Esophagus mucosa (tissue), 1 donor: Measurements from ENCODE around the gene AMY2B. TPM values are rescaled to one million over a fixed set of nuclear protein-coding genes. Genes with fewer than 3 reads are reported as not detected.
"Not testable (repeated sequence)": the region's sequence is repeated elsewhere in the genome, so short reads cannot be mapped to it uniquely, and the experiment has no call there.

Source experiments
- ATAC-seq: fragments of 200-7000 bp; cut with Tn5 transposase; one replicate; pipeline ENCODE4 v1.9.1; 2020
- total RNA-seq: library from RNA; stranded (reverse); gene quantifications from one replicate; pipeline ENCODE4 v1.2.4, GENCODE V29; 2023
- donor health status: DM: yes; HTN: yes; CAD: no.

Gene AMY2B
- total RNA-seq, 1 donor from 2014 or later, result 2.9 TPM

GRCh38 chr1:103627436-103627835, 56.0 kb downstream of the AMY2B start:
- ATAC-seq, result not testable (repeated sequence)

Other genes with a start within 250 kb of the AMY2B start
- gene RNPC3, start 45.9 kb upstream of the AMY2B start, total RNA-seq, result 7.3 TPM
- gene AMY2A, start 45.8 kb downstream of the AMY2B start, total RNA-seq, result not detected
- not detected for gene AMY1A, start 84.2 kb downstream of the AMY2B start, total RNA-seq
- not detected for gene AMY1B, start 124.6 kb downstream of the AMY2B start, total RNA-seq
- not detected for gene AMY1C, start 178.3 kb downstream of the AMY2B start, total RNA-seq